ENCODE data around the gene APBB2.

The APBB2 gene

GRCh38 chr4:41185614-41186592, 28.4 kb downstream of the APBB2 start:
- DNase-seq: no peak

- DNase-seq: no peak
Observed at GRCh38 chr4:41184009-41184408, 30.3 kb downstream of the APBB2 start.

- no peak for DNase-seq
Observed at GRCh38 chr4:41183021-41183553, 31.3 kb downstream of the APBB2 start.

- DNase-seq: no peak
Observed at GRCh38 chr4:41181037-41181436, 33.3 kb downstream of the APBB2 start.

DNA sequence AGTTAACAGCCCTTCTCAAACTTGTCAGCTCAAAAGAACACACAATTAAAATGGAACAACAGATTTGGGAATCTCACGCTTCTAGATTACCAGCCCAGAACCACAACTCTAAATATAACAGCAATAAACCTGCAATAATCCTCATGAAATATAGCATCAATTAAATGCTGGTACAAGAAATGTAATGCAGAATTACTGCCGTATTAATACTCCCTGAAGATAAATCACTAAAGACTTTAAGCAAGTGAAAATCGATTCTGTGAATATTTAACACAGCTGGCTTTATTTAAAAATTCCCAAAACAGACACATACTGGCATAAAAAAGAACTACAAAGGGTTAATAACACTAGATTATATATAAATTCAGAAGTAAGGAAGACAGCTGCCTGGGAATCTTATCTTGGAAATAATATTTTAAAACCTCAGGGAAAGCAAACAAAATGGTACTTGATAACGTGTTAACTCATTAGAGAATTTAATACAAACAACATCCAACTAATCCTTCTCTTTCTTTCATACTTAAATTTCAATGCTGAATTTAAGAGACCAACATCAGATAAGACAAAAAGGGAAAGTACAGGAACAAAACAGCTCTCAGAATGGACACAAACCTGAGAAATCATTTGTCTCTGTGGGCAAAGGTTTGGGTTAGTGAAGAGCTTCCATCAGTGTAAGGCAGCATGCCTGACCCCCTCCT, 34.7 kb downstream of the APBB2 start:
- DNase-seq: no peak

GRCh38 chr4:41178372-41179370, 35.7 kb downstream of the APBB2 start:
- DNase-seq: no peak

DNA sequence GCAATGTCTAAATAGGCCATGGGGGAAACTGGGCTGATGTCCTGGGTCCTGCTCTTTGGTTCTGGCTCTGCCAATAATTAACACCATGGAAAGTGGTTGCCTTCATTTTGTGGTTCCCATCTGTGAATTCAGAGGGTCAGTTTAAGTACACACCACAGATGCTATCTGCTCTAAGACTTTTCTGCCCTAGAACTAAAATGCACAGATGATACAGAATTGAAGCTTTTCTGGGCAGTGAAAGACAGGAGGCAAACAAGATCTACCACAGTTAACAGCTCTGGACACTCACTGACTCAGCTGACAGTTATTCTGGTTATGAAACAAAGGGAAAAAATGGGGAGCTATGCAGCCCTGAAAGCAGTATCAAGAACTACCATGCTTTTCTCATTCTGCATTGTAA, 37.3 kb downstream of the APBB2 start:
- no peak for DNase-seq

GRCh38 chr4:41176340-41176739, 38.0 kb downstream of the APBB2 start:
- DNase-seq: no peak

- no peak for DNase-seq
Observed at GRCh38 chr4:41175794-41176193, 38.5 kb downstream of the APBB2 start.

GRCh38 chr4:41174444-41174843, 39.9 kb downstream of the APBB2 start:
- DNase-seq: no peak

GRCh38 chr4:41172786-41173185, 41.6 kb downstream of the APBB2 start:
- no peak for DNase-seq

- no peak for DNase-seq
Observed at GRCh38 chr4:41169256-41169800, 45.0 kb downstream of the APBB2 start.

DNA sequence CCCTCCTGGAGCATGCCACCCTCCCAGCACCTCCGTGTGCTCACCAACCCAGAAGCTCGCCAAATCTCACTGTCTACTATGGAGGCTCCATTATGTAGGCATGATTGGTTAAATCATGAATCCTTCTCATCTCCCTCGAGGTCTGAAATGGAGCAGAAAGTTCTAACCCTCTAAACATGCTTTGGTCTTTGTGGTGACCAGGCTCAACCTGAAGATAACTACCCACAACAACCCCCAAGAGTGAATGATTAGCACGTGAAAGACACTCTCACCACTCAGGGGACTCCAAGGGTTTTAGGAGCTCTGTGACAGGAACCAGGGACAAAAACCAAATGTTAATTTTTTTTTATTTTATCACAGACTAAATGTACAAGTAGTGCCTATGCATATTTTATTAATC, 47.2 kb downstream of the APBB2 start:
- no peak for DNase-seq

- DNase-seq: no peak
Observed at GRCh38 chr4:41164405-41164804, 49.9 kb downstream of the APBB2 start.

- no peak for DNase-seq
Observed at GRCh38 chr4:41161355-41161754, 53.0 kb downstream of the APBB2 start.

GRCh38 chr4:41160856-41161255, 53.5 kb downstream of the APBB2 start:
- DNase-seq: no peak

GRCh38 chr4:41160012-41160789, 54.1 kb downstream of the APBB2 start:
- no peak for DNase-seq

GRCh38 chr4:41158756-41159155, 55.6 kb downstream of the APBB2 start:
- DNase-seq: no peak

DNA sequence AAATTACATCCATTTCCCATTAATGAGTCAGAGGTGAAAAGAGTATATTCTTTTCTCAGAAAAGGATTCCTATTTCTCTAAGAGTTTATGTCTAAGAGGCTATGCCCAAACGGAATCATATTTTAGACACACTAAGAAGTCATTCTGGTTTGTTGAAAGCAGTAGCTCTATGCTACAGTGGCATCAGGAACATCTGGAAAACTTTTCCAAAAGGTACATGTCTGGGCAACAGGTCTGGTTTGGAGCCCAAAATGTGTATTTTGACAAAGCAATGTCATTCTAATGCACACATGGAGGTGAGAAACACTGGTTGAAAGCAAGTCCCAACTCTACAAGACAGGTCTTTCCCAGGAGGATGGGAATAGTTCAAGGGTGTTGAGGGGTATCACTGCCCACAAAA, 56.1 kb downstream of the APBB2 start:
- DNase-seq: no peak

GRCh38 chr4:41157009-41157408, 57.3 kb downstream of the APBB2 start:
- no peak for DNase-seq

- no peak for DNase-seq
Observed at GRCh38 chr4:41156574-41156973, 57.8 kb downstream of the APBB2 start.

Measured in activated gamma-delta T cell (primary cell).